Measurements from ENCODE around the gene H2BK1. TPM values are rescaled to one million over a fixed set of nuclear protein-coding genes. Genes with fewer than 3 reads are reported as not detected.
A peak's percentile ranks its signal among the peaks of the same experiment; 100 is the strongest.

Gene H2BK1
- not detected for total RNA-seq

GRCh38 chr7:151210087-151210854, at the start of gene H2BK1:
Gene H2BK1 (minus strand): TSS chr7:151210488. CDS start chr7:151210318, 170 bp downstream.
- TF ChIP-seq POLR2AphosphoS5 (IDR thresholded peaks at IDR 0.05) (no peak), CTCF (IDR thresholded peaks at IDR 0.05) (no peak), EP300 (IDR thresholded peaks at IDR 0.05) (no peak), POLR2A (IDR thresholded peaks at IDR 0.05) (no peak)

GRCh38 chr7:151257990-151258389, 47.7 kb upstream of the H2BK1 start:
- 93 to 95% methylated on average over 7 of the region's 7 CpGs for WGBS, 2 donors
- no peak overlapping the region for H3K4me3 ChIP-seq
- H3K27me3 ChIP-seq = no peaks in the 10 kb centered on the region
- H3K36me3 ChIP-seq = no peaks in the 10 kb centered on the region
- peaks cover 0 to 3% (median under 1%) of the 10 kb centered on the region in 4 donors for H3K4me1 ChIP-seq
- H3K27ac ChIP-seq = no peak overlapping the region
- DNase-seq (no peak), ATAC-seq (ENCODE audit: low FRiP score in 2 of 2) (no peak)
- no peaks in the 10 kb centered on the region for H3K9me3 ChIP-seq
- no peak for TF ChIP-seq CTCF (IDR thresholded peaks at IDR 0.05)
- TF ChIP-seq POLR2AphosphoS5 (IDR thresholded peaks at IDR 0.05) = no peak
- no peak for TF ChIP-seq POLR2A (IDR thresholded peaks at IDR 0.05)
- TF ChIP-seq EP300 (IDR thresholded peaks at IDR 0.05) = no peak

More at GRCh38 chr7:151210087-151210854, at the start of gene H2BK1:
- no peak within 1 kb of the TSS for H3K4me3 ChIP-seq
- DNase-seq = peak in 1 of 2 donors; percentile 69
- 80 to 85% methylated on average over 17 of the region's 17 CpGs for WGBS, 2 donors
- H3K4me1 ChIP-seq = no peaks in the 10 kb centered on the region
- peaks cover under 1 to 31% (median 23%) of the 10 kb centered on the region in 4 donors for H3K36me3 ChIP-seq
- H3K9me3 ChIP-seq = no peaks in the 10 kb centered on the region
- H3K27me3 ChIP-seq = no peaks in the 10 kb centered on the region
- no peak within 1 kb of the TSS for H3K27ac ChIP-seq
- ATAC-seq (ENCODE audit: low FRiP score in 2 of 2) = no peak

GRCh38 chr7:151256410-151257045, 46.2 kb upstream of the H2BK1 start:
- TF ChIP-seq POLR2AphosphoS5 (IDR thresholded peaks at IDR 0.05) (no peak), EP300 (IDR thresholded peaks at IDR 0.05) (no peak), CTCF (IDR thresholded peaks at IDR 0.05) (no peak), POLR2A (IDR thresholded peaks at IDR 0.05) (no peak)
- no peaks in the 10 kb centered on the region for H3K9me3 ChIP-seq
- no peaks in the 10 kb centered on the region for H3K27me3 ChIP-seq
- WGBS, 2 donors = 62 to 65% methylated on average over 16 of the region's 16 CpGs
- no peak overlapping the region for H3K27ac ChIP-seq
- H3K4me1 ChIP-seq = peaks cover 6 to 14% (median 8%) of the 10 kb centered on the region in 4 donors
- no peaks in the 10 kb centered on the region for H3K36me3 ChIP-seq
- DNase-seq (no peak), ATAC-seq (ENCODE audit: low FRiP score in 2 of 2) (no peak)
- H3K4me3 ChIP-seq = no peak overlapping the region

GRCh38 chr7:151255390-151255789, 45.1 kb upstream of the H2BK1 start:
- ATAC-seq (ENCODE audit: low FRiP score in 2 of 2) (no peak), DNase-seq (no peak)
- H3K27ac ChIP-seq = no peak overlapping the region
- no peaks in the 10 kb centered on the region for H3K9me3 ChIP-seq
- peaks cover 8 to 23% (median 16%) of the 10 kb centered on the region in 4 donors for H3K4me1 ChIP-seq
- whole genome bisulfite sequencing, 2 donors = 76 to 78% methylated on average over 7 of the region's 7 CpGs
- no peak overlapping the region for H3K4me3 ChIP-seq
- H3K36me3 ChIP-seq = no peaks in the 10 kb centered on the region
- TF ChIP-seq POLR2A (IDR thresholded peaks at IDR 0.05) = no peak
- no peak for TF ChIP-seq POLR2AphosphoS5 (IDR thresholded peaks at IDR 0.05)
- TF ChIP-seq CTCF (IDR thresholded peaks at IDR 0.05) = no peak
- TF ChIP-seq EP300 (IDR thresholded peaks at IDR 0.05) = no peak
- no peaks in the 10 kb centered on the region for H3K27me3 ChIP-seq

Data from upper lobe of left lung (tissue), 6 donors.